Neuronal stem cell (in vitro differentiated cells): ENCODE measurements around the gene SPR.

ENCODE experiments used
- DNase-seq: peaks from one replicate; pipeline ENCODE4 v3.0.0-alpha.2; 2013; ENCODE audit warnings: low spot score
- H2AFZ ChIP-seq: one replicate; pipeline ENCODE4 v1.6.1; 2013; ENCODE audit warnings: mild to moderate bottlenecking, low read length, inconsistent platforms
- H2AK5ac ChIP-seq: 2 replicates; pipeline ENCODE4 v1.6.1; 2013; ENCODE audit warnings: low read depth, mild to moderate bottlenecking, inconsistent platforms, low read length, moderate library complexity, mixed read lengths
- H2BK120ac ChIP-seq: 2 replicates; pipeline ENCODE4 v1.6.1; 2013; ENCODE audit warnings: low read depth, mild to moderate bottlenecking, inconsistent platforms, low read length, moderate library complexity, mixed read lengths
- H2BK12ac ChIP-seq: one replicate; pipeline ENCODE4 v1.6.1; 2013; ENCODE audit warnings: low read length, inconsistent platforms
- H2BK15ac ChIP-seq: 2 replicates; pipeline ENCODE4 v1.6.1; 2013; ENCODE audit warnings: mild to moderate bottlenecking, low read length, inconsistent platforms, mixed read lengths
- H2BK5ac ChIP-seq: one replicate; pipeline ENCODE4 v1.6.1; 2013; ENCODE audit warnings: inconsistent platforms, mild to moderate bottlenecking, low read length, moderate library complexity
- H3K14ac ChIP-seq: one replicate; pipeline ENCODE4 v1.6.1; 2013; ENCODE audit warnings: low read length, inconsistent platforms
- H3K18ac ChIP-seq: 2 replicates; pipeline ENCODE4 v1.6.1; 2013; ENCODE audit warnings: low read length, inconsistent platforms
- H3K23ac ChIP-seq: 2 replicates; pipeline ENCODE4 v1.6.1; 2013; ENCODE audit warnings: low read depth, mild to moderate bottlenecking, mixed read lengths, low read length, inconsistent platforms; ENCODE audit not compliant: poor library complexity
- H3K27ac ChIP-seq: replicated peaks from 3 replicates; pipeline ENCODE4 v1.5.1; 2013; ENCODE audit warnings: low read length, inconsistent platforms
- H3K27me3 ChIP-seq, 3 experiments: 2 replicates each; pipeline ENCODE4 v1.6.1; 2013; ENCODE audit warnings: low read length in 3 of 3, mild to moderate bottlenecking in 2 of 3, inconsistent platforms in 1 of 3, low read depth in 1 of 3, mixed read lengths in 1 of 3, moderate library complexity in 1 of 3; ENCODE audit not compliant: control insufficient read depth in 3 of 3, insufficient read depth in 3 of 3
- H3K36me3 ChIP-seq, 2 donors: replicated peaks in 1 of 2; 2 replicates each; pipeline ENCODE4 v1.6.1; 2013; ENCODE audit warnings: low read length in 2 of 2; ENCODE audit not compliant: control insufficient read depth in 2 of 2, insufficient read depth in 2 of 2
- H3K4ac ChIP-seq: 2 replicates; pipeline ENCODE4 v1.6.1; 2013; ENCODE audit warnings: inconsistent platforms, mild to moderate bottlenecking, low read length, moderate library complexity
- H3K4me1 ChIP-seq, 2 donors: 1 replicate in 1 of 2; 2 replicates in 1 of 2; pipeline ENCODE4 v1.6.1; 2013; ENCODE audit warnings: low read length in 2 of 2, low read depth in 1 of 2; ENCODE audit not compliant: control insufficient read depth in 2 of 2, insufficient read depth in 1 of 2
- H3K4me2 ChIP-seq: one replicate; pipeline ENCODE4 v1.6.1; 2013; ENCODE audit warnings: mild to moderate bottlenecking, low read length, inconsistent platforms; ENCODE audit not compliant: insufficient read depth, poor library complexity, severe bottlenecking
- H3K4me3 ChIP-seq, 2 donors: 2 replicates each; pipeline ENCODE4 v1.5.1; 2013; ENCODE audit warnings: low read length in 2 of 2, mild to moderate bottlenecking in 2 of 2, inconsistent platforms in 1 of 2, moderate library complexity in 1 of 2
- H3K79me1 ChIP-seq: one replicate; pipeline ENCODE4 v1.6.1; 2013; ENCODE audit warnings: low read depth, mild to moderate bottlenecking, inconsistent platforms, low read length, moderate library complexity
- H3K9ac ChIP-seq: one replicate; pipeline ENCODE4 v1.6.1; 2013; ENCODE audit warnings: mild to moderate bottlenecking, low read depth, low read length, inconsistent platforms; ENCODE audit not compliant: poor library complexity
- H3K9me3 ChIP-seq, 2 donors: replicated peaks in 1 of 2; 2 replicates each; pipeline versions ENCODE3 to v1.6.1; 2013; ENCODE audit warnings: low read length in 2 of 2, mild to moderate bottlenecking in 2 of 2, inconsistent platforms in 1 of 2, low read depth in 1 of 2, mixed read lengths in 1 of 2, moderate library complexity in 1 of 2; ENCODE audit not compliant: control insufficient read depth in 2 of 2, insufficient read depth in 1 of 2
- H4K8ac ChIP-seq: one replicate; pipeline ENCODE4 v1.6.1; 2013; ENCODE audit warnings: low read depth, mild to moderate bottlenecking, inconsistent platforms, low read length, moderate library complexity
- H4K91ac ChIP-seq: one replicate; pipeline ENCODE4 v1.6.1; 2013; ENCODE audit warnings: low read length, low read depth, mild to moderate bottlenecking, inconsistent platforms; ENCODE audit not compliant: poor library complexity
- WGBS, 2 donors: extraction: QIAGEN DNeasy Blood & Tissue Kit; methylation state at CpG; one replicate each; pipeline ENCODE4 v1.1.7; 2013; ENCODE audit warnings: missing lambda C conversion rate in 2 of 2, mixed read lengths in 1 of 2; ENCODE audit not compliant: insufficient read length in 2 of 2, insufficient replicate concordance in 1 of 2; ENCODE audit errors: extremely low coverage in 2 of 2; 5-methylcytosine and 5-hydroxymethylcytosine counted together

Gene SPR

GRCh38 chr2:72846171-72847095 lies 40.8 kb upstream of the SPR start:
- no peak overlapping the region for H3K14ac ChIP-seq
- no peak overlapping the region for H3K9ac ChIP-seq
- H2BK12ac ChIP-seq, result no peak overlapping the region
- no peak overlapping the region for H2AK5ac ChIP-seq
- no peak overlapping the region for H3K4me2 ChIP-seq
- peaks cover 0 to 4% (median 0%) of the 10 kb centered on the region in 3 experiments for H3K27me3 ChIP-seq
- no peak overlapping the region for H3K4me3 ChIP-seq
- no peak overlapping the region for H4K91ac ChIP-seq
- H4K8ac ChIP-seq, result no peak overlapping the region
- H2BK5ac ChIP-seq, result no peak overlapping the region
- no peak overlapping the region for H2BK15ac ChIP-seq
- no peak overlapping the region for H3K4ac ChIP-seq
- no peak overlapping the region for H3K23ac ChIP-seq
- H3K9me3 ChIP-seq, result no peaks in the 10 kb centered on the region
- no peak overlapping the region for H3K18ac ChIP-seq
- WGBS, 2 donors, result no CpG with 5 or more reads among the region's 6 CpGs
- H3K36me3 ChIP-seq, result no peaks in the 10 kb centered on the region
- no peak overlapping the region for H3K27ac ChIP-seq
- DNase-seq, result no peak
- no peaks in the 10 kb centered on the region for H3K4me1 ChIP-seq
- H2AFZ ChIP-seq, result no peak overlapping the region
- H2BK120ac ChIP-seq, result no peak overlapping the region
- no peaks in the 10 kb centered on the region for H3K79me1 ChIP-seq

- no peak overlapping the region for H3K23ac ChIP-seq
- no peak overlapping the region for H2AK5ac ChIP-seq
- no peak overlapping the region for H2BK5ac ChIP-seq
- no peak overlapping the region for H2BK120ac ChIP-seq
- no peak overlapping the region for H3K4ac ChIP-seq
- H3K27ac ChIP-seq, result no peak overlapping the region
- no peaks in the 10 kb centered on the region for H3K79me1 ChIP-seq
- no peak overlapping the region for H3K9ac ChIP-seq
- no peak overlapping the region for H3K4me2 ChIP-seq
- no peak overlapping the region for H3K14ac ChIP-seq
- H2AFZ ChIP-seq, result no peak overlapping the region
- no peaks in the 10 kb centered on the region for H3K9me3 ChIP-seq
- H3K36me3 ChIP-seq, result no peaks in the 10 kb centered on the region
- H3K4me1 ChIP-seq, result no peaks in the 10 kb centered on the region
- no peak for DNase-seq
- H3K27me3 ChIP-seq, result peaks cover 0 to 4% (median 0%) of the 10 kb centered on the region in 3 experiments
- H4K8ac ChIP-seq, result no peak overlapping the region
- H2BK15ac ChIP-seq, result no peak overlapping the region
- no peak overlapping the region for H3K4me3 ChIP-seq
- WGBS, 2 donors, result no CpG with 5 or more reads among the region's 3 CpGs
- no peak overlapping the region for H2BK12ac ChIP-seq
- H4K91ac ChIP-seq, result no peak overlapping the region
- no peak overlapping the region for H3K18ac ChIP-seq
These were observed 39.5 kb upstream of the SPR start for GRCh38 chr2:72847534-72848315.

- no peak overlapping the region for H2BK5ac ChIP-seq
- no peak overlapping the region for H2BK12ac ChIP-seq
- H3K9me3 ChIP-seq, result no peaks in the 10 kb centered on the region
- H2AFZ ChIP-seq, result no peak overlapping the region
- no peak overlapping the region for H3K4me3 ChIP-seq
- H3K4me2 ChIP-seq, result no peak overlapping the region
- WGBS, 2 donors, result no CpG with 5 or more reads among the region's 3 CpGs
- no peak overlapping the region for H3K14ac ChIP-seq
- no peak overlapping the region for H2AK5ac ChIP-seq
- DNase-seq, result no peak
- no peak overlapping the region for H3K23ac ChIP-seq
- no peaks in the 10 kb centered on the region for H3K79me1 ChIP-seq
- H3K18ac ChIP-seq, result no peak overlapping the region
- no peaks in the 10 kb centered on the region for H3K36me3 ChIP-seq
- H2BK120ac ChIP-seq, result no peak overlapping the region
- no peak overlapping the region for H3K9ac ChIP-seq
- no peak overlapping the region for H3K4ac ChIP-seq
- no peak overlapping the region for H3K27ac ChIP-seq
- H3K4me1 ChIP-seq, result no peaks in the 10 kb centered on the region
- no peak overlapping the region for H4K91ac ChIP-seq
- H2BK15ac ChIP-seq, result no peak overlapping the region
- H3K27me3 ChIP-seq, result peaks cover 0 to 4% (median 0%) of the 10 kb centered on the region in 3 experiments
- H4K8ac ChIP-seq, result no peak overlapping the region
These were observed 38.6 kb upstream of the SPR start for GRCh38 chr2:72848436-72849137.

GRCh38 chr2:72849138-72849462 lies 38.1 kb upstream of the SPR start:
- Histone ChIP-seq H3K27ac (no peak overlapping the region), H3K4me3 (no peak overlapping the region), H2BK5ac (no peak overlapping the region), H2BK12ac (no peak overlapping the region), H3K14ac (no peak overlapping the region), H3K4me1 (no peaks in the 10 kb centered on the region), H3K23ac (no peak overlapping the region), H2BK120ac (no peak overlapping the region), H2AFZ (no peak overlapping the region), H3K79me1 (no peaks in the 10 kb centered on the region), H4K8ac (no peak overlapping the region), H3K9me3 (no peaks in the 10 kb centered on the region), H3K4ac (no peak overlapping the region), H3K36me3 (no peaks in the 10 kb centered on the region), H3K27me3 (peaks cover 0 to 4% (median 0%) of the 10 kb centered on the region in 3 experiments), H3K18ac (no peak overlapping the region), H3K9ac (no peak overlapping the region), H4K91ac (no peak overlapping the region), H2AK5ac (no peak overlapping the region), H3K4me2 (no peak overlapping the region), H2BK15ac (no peak overlapping the region)
- WGBS, 2 donors, result no CpG with 5 or more reads among the region's 1 CpG
- no peak for DNase-seq
